Right lobe of liver (tissue), 4 donors: ENCODE data around the gene TATDN3.

Source experiments
- CTCF ChIP-seq, 4 donors: fragments of 200-600 bp in 3 of 4; fragments of 450-650 bp in 1 of 4; IDR thresholded peaks; one replicate each; pipeline versions ENCODE4 v1.5.1 to v1.8.0; 2016 to 2022; ENCODE audit warnings: antibody characterized with exemption in 4 of 4, mild to moderate bottlenecking in 2 of 4
- POLR2A ChIP-seq: fragments of 450-650 bp; IDR thresholded peaks from one replicate; pipeline ENCODE4 v1.6.1; 2017; ENCODE audit warnings: antibody characterized with exemption, mild to moderate bottlenecking
- donor health status: DM: no; HTN: no; CAD: no.
- donor health status: DM: no; HTN: no; CAD: no.
- donor health status: DM: no; HTN: yes; CAD: no.

GRCh38 chr1:212785871-212786270, 5.8 kb upstream of the TATDN3 start:
- TF ChIP-seq CTCF (IDR thresholded peaks at IDR 0.05): no peak
- TF ChIP-seq POLR2A: no peak
